PC-9 (cell line): Measurements from ENCODE around the gene CYP27C1.

ENCODE experiments used
- EZH2 ChIP-seq: fragments of 200-600 bp; sonication (generic); IDR thresholded peaks from 2 replicates; pipeline ENCODE4 v1.8.0; 2017; ENCODE audit warnings: antibody characterized with exemption, low read depth
- TF ChIP-seq, protein P1 (sequence below): fragments of 200-600 bp; sonication (generic); conservative IDR thresholded peaks from 2 replicates; pipeline ENCODE4 v1.6.1; 2017; ENCODE audit warnings: mixed run types, antibody characterized with exemption, mild to moderate bottlenecking, moderate library complexity

DNA sequence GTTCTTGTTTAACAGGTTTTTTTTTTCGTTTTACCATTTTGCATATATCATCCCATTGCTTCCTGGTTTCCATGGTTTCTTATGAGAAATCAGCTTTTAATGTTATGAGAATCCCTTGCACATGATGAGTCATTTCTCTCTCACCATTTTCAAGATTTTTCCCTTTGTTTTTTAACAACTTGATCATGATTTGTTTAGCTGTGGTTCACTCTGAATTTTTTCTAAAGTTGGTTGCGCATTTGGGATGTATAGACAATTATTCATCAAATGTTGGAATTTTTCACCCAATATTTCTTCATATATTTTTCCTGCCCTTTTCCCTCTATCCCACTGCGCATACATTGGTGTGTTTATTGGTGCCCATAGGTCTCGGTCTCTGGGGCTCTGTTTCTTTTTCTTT is 70.7 kb downstream of the CYP27C1 start:
- no peak for TF ChIP-seq EZH2
- TF ChIP-seq, protein P1, sequence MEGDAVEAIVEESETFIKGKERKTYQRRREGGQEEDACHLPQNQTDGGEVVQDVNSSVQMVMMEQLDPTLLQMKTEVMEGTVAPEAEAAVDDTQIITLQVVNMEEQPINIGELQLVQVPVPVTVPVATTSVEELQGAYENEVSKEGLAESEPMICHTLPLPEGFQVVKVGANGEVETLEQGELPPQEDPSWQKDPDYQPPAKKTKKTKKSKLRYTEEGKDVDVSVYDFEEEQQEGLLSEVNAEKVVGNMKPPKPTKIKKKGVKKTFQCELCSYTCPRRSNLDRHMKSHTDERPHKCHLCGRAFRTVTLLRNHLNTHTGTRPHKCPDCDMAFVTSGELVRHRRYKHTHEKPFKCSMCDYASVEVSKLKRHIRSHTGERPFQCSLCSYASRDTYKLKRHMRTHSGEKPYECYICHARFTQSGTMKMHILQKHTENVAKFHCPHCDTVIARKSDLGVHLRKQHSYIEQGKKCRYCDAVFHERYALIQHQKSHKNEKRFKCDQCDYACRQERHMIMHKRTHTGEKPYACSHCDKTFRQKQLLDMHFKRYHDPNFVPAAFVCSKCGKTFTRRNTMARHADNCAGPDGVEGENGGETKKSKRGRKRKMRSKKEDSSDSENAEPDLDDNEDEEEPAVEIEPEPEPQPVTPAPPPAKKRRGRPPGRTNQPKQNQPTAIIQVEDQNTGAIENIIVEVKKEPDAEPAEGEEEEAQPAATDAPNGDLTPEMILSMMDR: no peak
